ENCODE results near the gene RIC8A. TPM values are rescaled to one million over a fixed set of nuclear protein-coding genes. Genes with fewer than 3 reads are reported as not detected.

RIC8A gene
- total and polyA plus RNA-seq, 2 of the 13 experiments (the other 11 are each of a cell fraction or from before 2014, with no cell fraction given), result 62.1 to 63.8 TPM

GRCh38 chr11:204587-205109 is 2.9 kb upstream of the RIC8A start:
- no peak overlapping the region for H2AFZ ChIP-seq (ENCODE audit: low read length)
- TF ChIP-seq RBM22 (optimal IDR thresholded peaks at IDR 0.05; ENCODE audit: low read length) (peak; percentile 58), ZNF790 (CRISPR knock-in tag; IDR thresholded peaks at IDR 0.05; ENCODE audit: borderline replicate concordance) (no peak), ELK4 (CRISPR knock-in tag; IDR thresholded peaks at IDR 0.05; ENCODE audit: borderline replicate concordance) (no peak), AGO2 (optimal IDR thresholded peaks at IDR 0.05; ENCODE audit: low read depth, low read length) (peak; percentile 40)
- H3K27ac ChIP-seq (ENCODE audit: extremely low read length, insufficient read depth, low read length), result no peak overlapping the region
- peaks cover 29% of the 10 kb centered on the region for H3K4me1 ChIP-seq (ENCODE audit: insufficient read depth, low read length)
- no peaks in the 10 kb centered on the region for H3K9me3 ChIP-seq (ENCODE audit: low read length)
- CTCF ChIA-PET (ENCODE audit: low intra/inter-chr PET ratio, low total read pairs), result no interaction called here
- intact Hi-C loops (cut with micrococcal nuclease; ENCODE audit: unreplicated experiment), result no loop called here
- no peak overlapping the region for H3K9ac ChIP-seq (ENCODE audit: insufficient read depth, low read depth, low read length)
- H3K79me2 ChIP-seq (ENCODE audit: insufficient read depth, low read length), result peaks cover 33% of the 10 kb centered on the region
- no peak overlapping the region for H3K4me2 ChIP-seq (ENCODE audit: low read depth, low read length)
- ATAC-seq (no peak), FAIRE-seq (no peak), DNase-seq (ENCODE audit: low spot score) (no peak)
- H3K36me3 ChIP-seq (replicated peaks in 1 of 2; ENCODE audit: control insufficient read depth in 1 of 2, insufficient read depth in 2 of 2, low read length in 2 of 2), result peaks cover 3 to 24% of the 10 kb centered on the region in 2 experiments; a peak in 4 of 5 replicates
- POLR2A ChIA-PET, result interaction anchor here (1.0 kb wide), 1 partner anchor 12 kb away, joined by 3 read pairs; no protein-coding TSS in a partner anchor
- in situ Hi-C loops (cut with HindIII; ENCODE audit: extremely low pct_ligation_motif_present, low pct_unique_long_range_greater_than_20kb), result no loop called here
- peaks cover 7% of the 10 kb centered on the region; the same call in 1 of the 2 replicates for H4K20me1 ChIP-seq (ENCODE audit: insufficient read depth, low read length)
- BruUV-seq (replicated peaks), result no TSS peak
- WGBS (ENCODE audit: low lambda C conversion rate), result 89% methylated on average over 6 of the region's 12 CpGs
- no peak overlapping the region for H3K4me3 ChIP-seq (replicated peaks in 1 of 3; ENCODE audit: insufficient read depth in 1 of 3, low read depth in 2 of 3, low read length in 3 of 3)
- H3K27me3 ChIP-seq (ENCODE audit: control insufficient read depth in 1 of 2, insufficient read depth in 2 of 2, low read length in 2 of 2), result no peaks in the 10 kb centered on the region; a peak in 1 of 5 replicates

- DNase-seq (ENCODE audit: low spot score) (no peak), ATAC-seq (no peak), FAIRE-seq (no peak)
- H3K9ac ChIP-seq (ENCODE audit: insufficient read depth, low read depth, low read length), result peak overlapping the region; percentile 100
- no TSS peak for BruUV-seq (replicated peaks)
- no peaks in the 10 kb centered on the region; a peak in 1 of 5 replicates for H3K27me3 ChIP-seq (ENCODE audit: control insufficient read depth in 1 of 2, insufficient read depth in 2 of 2, low read length in 2 of 2)
- H2AFZ ChIP-seq (ENCODE audit: low read length), result no peak overlapping the region
- ChIA-PET POLR2A (interaction anchor here (2.3 to 2.4 kb wide), 2 partner anchors 11 to 166 kb away, joined by 5 to 41 read pairs; no protein-coding TSS in a partner anchor), CTCF (ENCODE audit: low intra/inter-chr PET ratio, low total read pairs) (no interaction called here)
- H3K36me3 ChIP-seq (replicated peaks in 1 of 2; ENCODE audit: control insufficient read depth in 1 of 2, insufficient read depth in 2 of 2, low read length in 2 of 2), result peaks cover 6 to 32% of the 10 kb centered on the region in 2 experiments; a peak in 4 of 5 replicates
- peaks cover 37% of the 10 kb centered on the region for H3K4me1 ChIP-seq (ENCODE audit: insufficient read depth, low read length)
- intact Hi-C loops (cut with micrococcal nuclease; ENCODE audit: unreplicated experiment) (loop anchor here (2.0 kb wide), 1 partner anchor 31 kb away; the partner anchor contains the start of genes PSMD13 and SIRT3), in situ Hi-C loops (cut with HindIII; ENCODE audit: extremely low pct_ligation_motif_present, low pct_unique_long_range_greater_than_20kb) (no loop called here)
- no peak overlapping the region for H3K27ac ChIP-seq (ENCODE audit: extremely low read length, insufficient read depth, low read length)
- no peak for TF ChIP-seq ZNF251 (CRISPR knock-in tag; IDR thresholded peaks at IDR 0.05)
- no peak for TF ChIP-seq TIGD3 (CRISPR knock-in tag; IDR thresholded peaks at IDR 0.05; ENCODE audit: borderline replicate concordance)
- 0 out of 2 replicates have a peak, but pooled peaks have one; percentile 53 for TF ChIP-seq FOXO4 (CRISPR knock-in tag; conservative IDR thresholded peaks at IDR 0.05)
- TF ChIP-seq PRPF4 (IDR thresholded peaks at IDR 0.05; ENCODE audit: low read depth, low read length, poor library complexity, severe bottlenecking), result no peak
- TF ChIP-seq ZNF747 (CRISPR knock-in tag; IDR thresholded peaks at IDR 0.05; ENCODE audit: borderline replicate concordance), result no peak
- 0 out of 2 replicates have a peak, but pooled peaks have one; percentile 3 for TF ChIP-seq POLR2AphosphoS5 (IDR thresholded peaks at IDR 0.05; ENCODE audit: low read depth, low read length)
- H3K79me2 ChIP-seq (ENCODE audit: insufficient read depth, low read length), result peaks cover 40% of the 10 kb centered on the region
- peak overlapping the region; percentile 97 for H3K4me2 ChIP-seq (ENCODE audit: low read depth, low read length)
- peaks cover 7% of the 10 kb centered on the region; the same call in 1 of the 2 replicates for H4K20me1 ChIP-seq (ENCODE audit: insufficient read depth, low read length)
- 90% methylated on average over 6 of the region's 16 CpGs for WGBS (ENCODE audit: low lambda C conversion rate)
- peak overlapping the region in 1 of 3 experiments; percentile 90; a peak in 3 of 6 replicates for H3K4me3 ChIP-seq (replicated peaks in 1 of 3; ENCODE audit: insufficient read depth in 1 of 3, low read depth in 2 of 3, low read length in 3 of 3)
- no peaks in the 10 kb centered on the region for H3K9me3 ChIP-seq (ENCODE audit: low read length)
These were observed 2.1 kb upstream of the RIC8A start for GRCh38 chr11:205221-206001.
